IPS-18a (cell line): ENCODE measurements around the gene FSHR.

Experiments
- H3K27ac ChIP-seq: one replicate; pipeline ENCODE4 v1.5.1; 2013; ENCODE audit warnings: low read length
- H3K27me3 ChIP-seq: one replicate; pipeline ENCODE4 v1.6.1; 2013; ENCODE audit warnings: mild to moderate bottlenecking, low read length; ENCODE audit not compliant: control insufficient read depth, insufficient read depth
- H3K36me3 ChIP-seq: one replicate; pipeline ENCODE4 v1.6.1; 2013; ENCODE audit warnings: low read depth, low read length; ENCODE audit not compliant: control insufficient read depth
- H3K4me1 ChIP-seq: one replicate; pipeline ENCODE4 v1.6.1; 2013; ENCODE audit warnings: low read depth, low read length; ENCODE audit not compliant: control insufficient read depth
- H3K4me3 ChIP-seq: one replicate; pipeline ENCODE4 v1.5.1; 2013; ENCODE audit warnings: low read length
- H3K9ac ChIP-seq: one replicate; pipeline ENCODE4 v1.6.1; 2013; ENCODE audit warnings: mild to moderate bottlenecking, low read length, moderate library complexity
- H3K9me3 ChIP-seq: one replicate; pipeline ENCODE4 v1.6.1; 2013; ENCODE audit warnings: low read depth, low read length; ENCODE audit not compliant: control insufficient read depth

Gene FSHR

GRCh38 chr2:49165662-49166061, 11.3 kb upstream of the FSHR start:
- no peaks in the 10 kb centered on the region for H3K4me1 ChIP-seq
- no peaks in the 10 kb centered on the region for H3K9me3 ChIP-seq
- no peak overlapping the region for H3K4me3 ChIP-seq
- H3K9ac ChIP-seq, result no peak overlapping the region
- H3K36me3 ChIP-seq, result no peaks in the 10 kb centered on the region
- H3K27me3 ChIP-seq, result no peaks in the 10 kb centered on the region
- no peak overlapping the region for H3K27ac ChIP-seq

GRCh38 chr2:49164729-49165128, 10.4 kb upstream of the FSHR start:
- no peak overlapping the region for H3K27ac ChIP-seq
- H3K4me3 ChIP-seq, result no peak overlapping the region
- no peaks in the 10 kb centered on the region for H3K36me3 ChIP-seq
- no peaks in the 10 kb centered on the region for H3K4me1 ChIP-seq
- no peaks in the 10 kb centered on the region for H3K9me3 ChIP-seq
- no peak overlapping the region for H3K9ac ChIP-seq
- H3K27me3 ChIP-seq, result no peaks in the 10 kb centered on the region

GRCh38 chr2:49162151-49162550, 7.8 kb upstream of the FSHR start:
- H3K9ac ChIP-seq, result no peak overlapping the region
- no peak overlapping the region for H3K27ac ChIP-seq
- H3K4me1 ChIP-seq, result no peaks in the 10 kb centered on the region
- no peaks in the 10 kb centered on the region for H3K9me3 ChIP-seq
- no peak overlapping the region for H3K4me3 ChIP-seq
- no peaks in the 10 kb centered on the region for H3K36me3 ChIP-seq
- H3K27me3 ChIP-seq, result no peaks in the 10 kb centered on the region

- Histone ChIP-seq H3K27me3 (no peaks in the 10 kb centered on the region), H3K27ac (no peak overlapping the region), H3K4me1 (peaks cover 19% of the 10 kb centered on the region)
These were observed 576 bp upstream of the FSHR start for GRCh38 chr2:49154891-49155290.

GRCh38 chr2:49153252-49153651, 1.1 kb downstream of the FSHR start:
- H3K27ac ChIP-seq, result no peak overlapping the region
- H3K27me3 ChIP-seq, result no peaks in the 10 kb centered on the region
- H3K9me3 ChIP-seq, result no peaks in the 10 kb centered on the region
- H3K4me3 ChIP-seq, result no peak overlapping the region
- H3K36me3 ChIP-seq, result no peaks in the 10 kb centered on the region
- peaks cover 19% of the 10 kb centered on the region for H3K4me1 ChIP-seq
- no peak overlapping the region for H3K9ac ChIP-seq

More at GRCh38 chr2:49154891-49155290, 576 bp upstream of the FSHR start:
- Histone ChIP-seq H3K4me3 (no peak overlapping the region), H3K9ac (no peak overlapping the region), H3K9me3 (no peaks in the 10 kb centered on the region), H3K36me3 (no peaks in the 10 kb centered on the region)

GRCh38 chr2:49152824-49153223, 1.5 kb downstream of the FSHR start:
- Histone ChIP-seq H3K9ac (no peak overlapping the region), H3K4me3 (no peak overlapping the region), H3K9me3 (no peaks in the 10 kb centered on the region), H3K27ac (no peak overlapping the region), H3K4me1 (peaks cover 19% of the 10 kb centered on the region), H3K27me3 (no peaks in the 10 kb centered on the region), H3K36me3 (no peaks in the 10 kb centered on the region)

GRCh38 chr2:49146401-49146800, 7.9 kb downstream of the FSHR start:
- H3K9ac ChIP-seq, result no peak overlapping the region
- no peaks in the 10 kb centered on the region for H3K9me3 ChIP-seq
- no peak overlapping the region for H3K27ac ChIP-seq
- no peak overlapping the region for H3K4me3 ChIP-seq
- H3K36me3 ChIP-seq, result no peaks in the 10 kb centered on the region
- H3K4me1 ChIP-seq, result no peaks in the 10 kb centered on the region
- H3K27me3 ChIP-seq, result no peaks in the 10 kb centered on the region

GRCh38 chr2:49131801-49132200, 22.5 kb downstream of the FSHR start:
- Histone ChIP-seq H3K27me3 (no peaks in the 10 kb centered on the region), H3K9ac (no peak overlapping the region), H3K4me1 (no peaks in the 10 kb centered on the region)

GRCh38 chr2:49129034-49129433, 25.3 kb downstream of the FSHR start:
- H3K4me1 ChIP-seq, result no peaks in the 10 kb centered on the region
- no peak overlapping the region for H3K9ac ChIP-seq
- no peaks in the 10 kb centered on the region for H3K27me3 ChIP-seq
- H3K9me3 ChIP-seq, result no peaks in the 10 kb centered on the region
- H3K4me3 ChIP-seq, result no peak overlapping the region
- H3K27ac ChIP-seq, result no peak overlapping the region
- H3K36me3 ChIP-seq, result no peaks in the 10 kb centered on the region

More at GRCh38 chr2:49131801-49132200, 22.5 kb downstream of the FSHR start:
- Histone ChIP-seq H3K4me3 (no peak overlapping the region), H3K9me3 (no peaks in the 10 kb centered on the region), H3K36me3 (no peaks in the 10 kb centered on the region), H3K27ac (no peak overlapping the region)

GRCh38 chr2:49123600-49123999, 30.7 kb downstream of the FSHR start:
- Histone ChIP-seq H3K4me1 (no peaks in the 10 kb centered on the region), H3K9ac (no peak overlapping the region), H3K27me3 (no peaks in the 10 kb centered on the region), H3K9me3 (no peaks in the 10 kb centered on the region), H3K4me3 (no peak overlapping the region), H3K27ac (no peak overlapping the region), H3K36me3 (no peaks in the 10 kb centered on the region)

GRCh38 chr2:49122107-49122506, 32.2 kb downstream of the FSHR start:
- H3K9ac ChIP-seq, result no peak overlapping the region
- no peaks in the 10 kb centered on the region for H3K4me1 ChIP-seq
- H3K27ac ChIP-seq, result no peak overlapping the region
- H3K9me3 ChIP-seq, result no peaks in the 10 kb centered on the region
- H3K36me3 ChIP-seq, result no peaks in the 10 kb centered on the region
- no peak overlapping the region for H3K4me3 ChIP-seq
- H3K27me3 ChIP-seq, result no peaks in the 10 kb centered on the region

GRCh38 chr2:49113046-49113445, 41.3 kb downstream of the FSHR start:
- Histone ChIP-seq H3K9ac (no peak overlapping the region), H3K4me3 (no peak overlapping the region), H3K36me3 (no peaks in the 10 kb centered on the region), H3K27me3 (no peaks in the 10 kb centered on the region), H3K9me3 (no peaks in the 10 kb centered on the region), H3K27ac (no peak overlapping the region), H3K4me1 (peaks cover 5% of the 10 kb centered on the region)
